Testis (tissue), 2 donors: ENCODE measurements around the gene TIMD4.

Experiments used
- CTCF ChIP-seq, 3 experiments: fragments of 450-650 bp in 2 of 3; fragments of 200-600 bp in 1 of 3; sonication (generic) in 1 of 3; IDR thresholded peaks; one replicate each; pipeline ENCODE4 v1.5.1; 2016 to 2019; ENCODE audit warnings: antibody characterized with exemption in 3 of 3, mild to moderate bottlenecking in 2 of 3, moderate library complexity in 1 of 3
- POLR2A ChIP-seq: fragments of 450-650 bp; IDR thresholded peaks from one replicate; pipeline ENCODE4 v1.6.1; 2017; ENCODE audit warnings: antibody characterized with exemption, mild to moderate bottlenecking, moderate library complexity

- TF ChIP-seq CTCF (IDR thresholded peaks at IDR 0.05) (no peak), POLR2A (no peak)
Measured at GRCh38 chr5:156914371-156914737, 48.7 kb downstream of the TIMD4 start.
